Smooth muscle cell (in vitro differentiated cells): ENCODE results near the gene ZYX. TPM values are rescaled to one million over a fixed set of nuclear protein-coding genes. Genes with fewer than 3 reads are reported as not detected.

Source experiments
- DNase-seq: peaks from one replicate; lab custom pipeline; 2025; ENCODE audit not compliant: unreplicated experiment; lab: John Stamatoyannopoulos, UW
- H2AFZ ChIP-seq: fragments of 200-600 bp; sonication (generic); 2 replicates; pipeline ENCODE4 v1.6.0; 2016; ENCODE audit warnings: antibody characterized with exemption, low read depth, mild to moderate bottlenecking
- H3F3A ChIP-seq: fragments of 200-600 bp; sonication (generic); 2 replicates; pipeline ENCODE4 v1.6.0; 2017; ENCODE audit warnings: antibody characterized with exemption, low read depth
- H3K27ac ChIP-seq: fragments of 200-600 bp; sonication (generic); 2 replicates; pipeline ENCODE4 v1.5.1; 2016; ENCODE audit warnings: low read depth, mild to moderate bottlenecking
- H3K27me3 ChIP-seq: fragments of 200-600 bp; sonication (generic); 2 replicates; pipeline ENCODE4 v1.6.1; 2016; ENCODE audit warnings: low read depth, mild to moderate bottlenecking
- H3K36me3 ChIP-seq: fragments of 200-600 bp; sonication (generic); 2 replicates; pipeline ENCODE4 v1.5.1; 2016; ENCODE audit warnings: low read depth
- H3K4me1 ChIP-seq: fragments of 200-600 bp; sonication (generic); 2 replicates; pipeline ENCODE4 v1.5.1; 2016; ENCODE audit warnings: low read depth
- H3K4me2 ChIP-seq: fragments of 200-600 bp; sonication (generic); 2 replicates; pipeline ENCODE4 v1.6.0; 2016; ENCODE audit warnings: mild to moderate bottlenecking
- H3K4me3 ChIP-seq: fragments of 200-600 bp; sonication (generic); 2 replicates; pipeline ENCODE4 v1.5.1; 2016; ENCODE audit warnings: mild to moderate bottlenecking
- H3K79me2 ChIP-seq: fragments of 200-600 bp; sonication (generic); 2 replicates; pipeline ENCODE4 v1.6.0; 2016; ENCODE audit warnings: low read depth, mild to moderate bottlenecking
- H3K9ac ChIP-seq: fragments of 200-600 bp; sonication (generic); 2 replicates; pipeline ENCODE4 v1.6.0; 2016; ENCODE audit warnings: low read depth
- H3K9me3 ChIP-seq: fragments of 200-600 bp; sonication (generic); replicated peaks from 2 replicates; pipeline ENCODE4 v1.5.1; 2016; ENCODE audit warnings: low read depth
- H4K20me1 ChIP-seq: fragments of 200-600 bp; sonication (generic); 2 replicates; pipeline ENCODE4 v1.6.0; 2016; ENCODE audit warnings: low read depth
- WGBS: methylation state at CpG from one replicate; pipeline ENCODE4 v1.1.7; 2016; ENCODE audit warnings: low lambda C conversion rate; 5-methylcytosine and 5-hydroxymethylcytosine counted together
- polyA plus RNA-seq: library from polyadenylated mRNA; unstranded; fragments of >200 nt; fragmentation: Nextera tagmentation; extraction: Ambion mirVana; gene quantifications from 2 replicates; pipeline ENCODE4 v1.2.1, GENCODE V29; 2016
- total RNA-seq: library from RNA; depleted of rRNA; stranded (reverse); fragments of >200 nt; gene quantifications from 2 replicates; pipeline ENCODE4 v1.2.3, GENCODE V29; 2014
- TF ChIP-seq, protein P1 (sequence below): fragments of 200-600 bp; sonication (generic); IDR thresholded peaks from 2 replicates; pipeline ENCODE4 v1.5.1; 2017; ENCODE audit warnings: borderline replicate concordance, mild to moderate bottlenecking, antibody characterized with exemption; ENCODE audit not compliant: insufficient read depth, poor library complexity, severe bottlenecking

Gene ZYX
- total and polyA plus RNA-seq, 2 experiments from 2014 or later: 71.1 to 322 TPM

DNA sequence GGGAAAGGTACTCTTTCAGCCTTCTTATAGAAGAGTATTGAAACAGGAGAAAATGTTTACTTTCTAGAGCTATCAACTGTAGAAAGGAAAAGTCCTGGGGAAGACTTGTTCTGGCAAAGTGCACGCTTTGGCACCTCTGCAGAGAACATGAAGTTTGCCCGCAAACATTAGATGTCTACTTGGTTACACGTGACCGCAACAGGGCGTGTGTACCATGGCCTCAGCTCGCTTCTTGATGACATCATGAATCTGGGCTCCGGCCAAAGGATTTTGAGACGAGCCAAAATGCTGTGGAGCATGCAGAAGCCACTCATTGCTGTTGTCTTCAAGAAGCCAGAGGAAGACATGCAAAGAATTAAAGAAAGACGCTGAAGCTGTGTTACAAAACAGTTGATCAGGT lies 53.5 kb downstream of the ZYX start:
- Histone ChIP-seq H3K79me2 (no peaks in the 10 kb centered on the region), H3K27ac (no peak overlapping the region), H3K4me2 (no peak overlapping the region), H4K20me1 (no peaks in the 10 kb centered on the region), H3K36me3 (no peaks in the 10 kb centered on the region), H3F3A (no peaks in the 10 kb centered on the region), H3K9ac (no peak overlapping the region), H3K4me3 (no peak overlapping the region), H2AFZ (no peak overlapping the region), H3K4me1 (no peaks in the 10 kb centered on the region), H3K9me3 (no peaks in the 10 kb centered on the region), H3K27me3 (no peaks in the 10 kb centered on the region)
- TF ChIP-seq, protein P1, sequence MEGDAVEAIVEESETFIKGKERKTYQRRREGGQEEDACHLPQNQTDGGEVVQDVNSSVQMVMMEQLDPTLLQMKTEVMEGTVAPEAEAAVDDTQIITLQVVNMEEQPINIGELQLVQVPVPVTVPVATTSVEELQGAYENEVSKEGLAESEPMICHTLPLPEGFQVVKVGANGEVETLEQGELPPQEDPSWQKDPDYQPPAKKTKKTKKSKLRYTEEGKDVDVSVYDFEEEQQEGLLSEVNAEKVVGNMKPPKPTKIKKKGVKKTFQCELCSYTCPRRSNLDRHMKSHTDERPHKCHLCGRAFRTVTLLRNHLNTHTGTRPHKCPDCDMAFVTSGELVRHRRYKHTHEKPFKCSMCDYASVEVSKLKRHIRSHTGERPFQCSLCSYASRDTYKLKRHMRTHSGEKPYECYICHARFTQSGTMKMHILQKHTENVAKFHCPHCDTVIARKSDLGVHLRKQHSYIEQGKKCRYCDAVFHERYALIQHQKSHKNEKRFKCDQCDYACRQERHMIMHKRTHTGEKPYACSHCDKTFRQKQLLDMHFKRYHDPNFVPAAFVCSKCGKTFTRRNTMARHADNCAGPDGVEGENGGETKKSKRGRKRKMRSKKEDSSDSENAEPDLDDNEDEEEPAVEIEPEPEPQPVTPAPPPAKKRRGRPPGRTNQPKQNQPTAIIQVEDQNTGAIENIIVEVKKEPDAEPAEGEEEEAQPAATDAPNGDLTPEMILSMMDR: no peak
- no peak for DNase-seq
- WGBS: 96% methylated on average over 9 of the region's 9 CpGs

DNA sequence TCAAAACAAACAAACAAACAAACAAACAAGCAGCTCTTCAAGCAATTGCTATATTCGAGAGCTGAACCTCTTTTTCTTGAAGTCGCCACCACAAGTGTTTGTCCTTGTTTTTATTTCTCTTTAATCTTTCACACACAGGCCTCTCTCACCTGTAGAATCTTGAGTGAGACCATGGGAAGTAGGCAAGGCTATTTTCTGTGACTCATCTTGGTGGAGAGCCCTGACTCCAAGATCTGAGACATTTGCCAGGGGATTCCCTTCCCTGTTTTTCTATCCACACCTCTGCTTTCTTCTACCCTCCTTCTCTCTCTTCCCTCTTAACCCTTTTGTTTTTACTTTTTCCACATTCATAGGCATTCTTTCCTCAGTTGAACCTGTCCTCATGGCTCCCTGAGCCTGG lies 54.1 kb downstream of the ZYX start:
- WGBS: 81% methylated on average over 2 of the region's 2 CpGs
- Histone ChIP-seq H3K27ac (no peak overlapping the region), H3K4me2 (no peak overlapping the region), H3K9me3 (no peaks in the 10 kb centered on the region), H3K4me1 (no peaks in the 10 kb centered on the region), H4K20me1 (no peaks in the 10 kb centered on the region), H3K4me3 (no peak overlapping the region), H3K36me3 (no peaks in the 10 kb centered on the region), H3K79me2 (no peaks in the 10 kb centered on the region), H3F3A (no peaks in the 10 kb centered on the region), H3K9ac (no peak overlapping the region), H3K27me3 (no peaks in the 10 kb centered on the region), H2AFZ (no peak overlapping the region)
- TF ChIP-seq, protein P1: no peak
- DNase-seq: no peak

DNA sequence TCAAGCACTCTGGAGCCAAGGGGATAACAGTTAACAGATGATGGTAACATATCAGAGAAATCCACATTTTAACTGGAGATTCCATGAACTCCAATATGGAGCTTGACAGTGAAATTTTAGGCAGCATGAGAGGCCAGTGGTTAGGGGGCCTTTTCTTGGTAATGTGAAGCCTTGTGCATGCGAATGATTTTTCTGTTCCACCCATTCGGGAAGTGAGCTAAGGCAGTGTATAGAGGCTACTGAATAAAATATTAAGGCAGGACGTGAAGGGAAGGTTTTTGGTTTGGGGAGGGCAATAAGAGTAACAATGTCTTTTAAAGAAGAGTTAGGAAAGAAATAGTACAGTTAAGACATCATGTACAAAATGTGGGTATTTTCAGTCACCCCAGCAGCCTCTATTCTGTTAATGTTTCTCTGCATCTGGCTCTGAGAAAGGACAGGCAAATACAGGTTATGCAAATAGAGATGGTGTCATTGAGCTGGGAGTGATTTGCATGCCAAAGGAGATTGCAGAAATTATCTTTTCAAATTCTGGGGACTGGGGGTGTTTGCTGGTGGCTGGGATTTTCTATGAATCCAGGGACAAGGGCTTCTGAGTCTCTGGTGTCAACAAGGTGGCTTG lies 55.3 kb downstream of the ZYX start:
- H3K9me3 ChIP-seq: no peaks in the 10 kb centered on the region
- no peaks in the 10 kb centered on the region for H3K27me3 ChIP-seq
- 86% methylated on average over 3 of the region's 3 CpGs for WGBS
- H2AFZ ChIP-seq: no peak overlapping the region
- no peaks in the 10 kb centered on the region for H3K4me1 ChIP-seq
- no peaks in the 10 kb centered on the region for H3K36me3 ChIP-seq
- H3K4me3 ChIP-seq: no peak overlapping the region
- H4K20me1 ChIP-seq: no peaks in the 10 kb centered on the region
- TF ChIP-seq, protein P1: no peak
- H3K4me2 ChIP-seq: no peak overlapping the region
- DNase-seq: no peak
- no peak overlapping the region for H3K9ac ChIP-seq
- no peak overlapping the region for H3K27ac ChIP-seq
- no peaks in the 10 kb centered on the region for H3F3A ChIP-seq
- H3K79me2 ChIP-seq: no peaks in the 10 kb centered on the region

DNA sequence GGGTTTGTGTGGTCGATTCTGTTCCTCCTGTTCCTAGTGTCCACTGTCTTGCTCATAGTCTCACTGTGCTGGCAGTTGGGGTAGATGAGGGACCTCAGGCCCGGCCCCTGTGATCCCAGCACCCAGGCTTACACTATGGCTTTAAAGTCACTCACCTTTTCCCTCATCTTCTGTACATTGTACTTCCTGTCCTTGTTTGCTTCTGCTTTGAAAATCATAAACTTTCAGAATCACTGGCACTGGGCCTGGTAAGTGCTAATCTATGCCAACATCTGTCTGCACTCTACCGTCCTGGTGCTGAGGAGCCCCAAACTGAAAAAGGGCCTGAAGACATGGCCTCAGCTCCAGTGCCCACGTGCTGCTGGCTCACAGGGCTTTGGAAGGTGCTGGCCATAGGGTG lies 56.4 kb downstream of the ZYX start:
- TF ChIP-seq, protein P1: no peak
- DNase-seq: no peak
- Histone ChIP-seq H3K4me2 (no peak overlapping the region), H3K9me3 (no peaks in the 10 kb centered on the region), H3F3A (no peaks in the 10 kb centered on the region), H3K9ac (no peak overlapping the region), H3K36me3 (no peaks in the 10 kb centered on the region), H3K27ac (no peak overlapping the region), H3K79me2 (no peaks in the 10 kb centered on the region), H4K20me1 (no peaks in the 10 kb centered on the region), H3K27me3 (no peaks in the 10 kb centered on the region), H2AFZ (no peak overlapping the region), H3K4me1 (no peaks in the 10 kb centered on the region), H3K4me3 (no peak overlapping the region)
- WGBS: 91% methylated on average over 4 of the region's 4 CpGs
